Measurements from ENCODE around the gene BCL2. TPM values are rescaled to one million over a fixed set of nuclear protein-coding genes. Genes with fewer than 3 reads are reported as not detected.
A peak's percentile ranks its signal among the peaks of the same experiment; 100 is the strongest.

BCL2 gene
- total RNA-seq = 20.5 TPM

- Histone ChIP-seq H3K27ac (peak within 1 kb of the TSS; percentile 87 to 95), H3K4me1 (peaks cover 3 to 10% of the 10 kb centered on the region in 2 donors), H3K4me3 (peak within 1 kb of the TSS; percentile 56 to 68), H3K27me3 (no peaks in the 10 kb centered on the region), H3K9me3 (no peaks in the 10 kb centered on the region), H3K36me3 (no peaks in the 10 kb centered on the region)
- DNase-seq (ENCODE audit: low spot score in 2 of 2) = peak in 1 of 2 donors; percentile 75
- intact Hi-C loops (cut with DNase I) = loop anchor here (1.0 to 10.0 kb wide), 6 partner anchors 47 to 605 kb away; partner anchors contain the start of genes KDSR, PHLPP1 and VPS4B
- TF ChIP-seq CTCF (IDR thresholded peaks at IDR 0.05) = no peak
Measured at GRCh38 chr18:63319383-63320122, at the start of gene BCL2. TSS of gene BCL2 (minus strand) at chr18:63319769.

GRCh38 chr18:63368611-63369010 lies 49.0 kb upstream of the BCL2 start:
- Histone ChIP-seq H3K4me3 (peak overlapping the region; percentile 87 to 92), H3K27me3 (no peaks in the 10 kb centered on the region), H3K9me3 (no peaks in the 10 kb centered on the region), H3K4me1 (peaks cover 2 to 19% of the 10 kb centered on the region in 2 donors), H3K36me3 (no peaks in the 10 kb centered on the region), H3K27ac (no peak overlapping the region)
- TF ChIP-seq CTCF (IDR thresholded peaks at IDR 0.05) = no peak
- DNase-seq (ENCODE audit: low spot score in 2 of 2) = no peak
- intact Hi-C loops (cut with DNase I) = loop anchor here (1.0 to 5.0 kb wide), 2 partner anchors 252 to 604 kb away; partner anchors contain the start of gene SERPINB8

GRCh38 chr18:63367053-63367953 lies 47.7 kb upstream of the BCL2 start, which contains the start of gene KDSR:
TSS of gene KDSR (minus strand) at chr18:63367206. CDS start at chr18:63367118, 88 bp downstream.
- H3K4me1 ChIP-seq = peaks cover 2 to 19% of the 10 kb centered on the region in 2 donors
- no peaks in the 10 kb centered on the region for H3K27me3 ChIP-seq
- TF ChIP-seq CTCF (IDR thresholded peaks at IDR 0.05) = no peak
- peaks cover 6 to 7% of the 10 kb centered on the region in 2 donors for H3K36me3 ChIP-seq
- H3K4me3 ChIP-seq = peak within 1 kb of the TSS; percentile 87 to 92
- peak; percentile 85 to 98 for DNase-seq (ENCODE audit: low spot score in 2 of 2)
- no peaks in the 10 kb centered on the region for H3K9me3 ChIP-seq
- peak within 1 kb of the TSS; percentile 98 for H3K27ac ChIP-seq
- intact Hi-C loops (cut with DNase I) = loop anchor here (1.0 to 5.0 kb wide), 7 partner anchors 47 to 845 kb away; partner anchors contain the start of genes PHLPP1, SERPINB8, VPS4B and ZCCHC2

- peak; percentile 13 to 82 for DNase-seq (ENCODE audit: low spot score in 2 of 2)
- intact Hi-C loops (cut with DNase I) = loop anchor here (1.0 to 5.0 kb wide), 7 partner anchors 46 to 844 kb away; partner anchors contain the start of genes PHLPP1, SERPINB8, VPS4B and ZCCHC2
- H3K27me3 ChIP-seq = no peaks in the 10 kb centered on the region
- TF ChIP-seq CTCF (IDR thresholded peaks at IDR 0.05) = no peak
- peaks cover 13 to 15% of the 10 kb centered on the region in 2 donors for H3K36me3 ChIP-seq
- H3K27ac ChIP-seq = peak overlapping the region; percentile 98
- H3K4me1 ChIP-seq = peaks cover 2 to 19% of the 10 kb centered on the region in 2 donors
- H3K4me3 ChIP-seq = peak overlapping the region; percentile 87 to 92
- H3K9me3 ChIP-seq = no peaks in the 10 kb centered on the region
Measured at GRCh38 chr18:63366213-63367052, 46.9 kb upstream of the BCL2 start.

All from ascending aorta (tissue), 2 donors.